ENCODE data around the gene KIF18B. TPM values are rescaled to one million over a fixed set of nuclear protein-coding genes. Genes with fewer than 3 reads are reported as not detected.

Gene KIF18B
- polyA plus RNA-seq, 1 donor from 2014 or later = not detected

- H3K4me3 Mint-ChIP-seq = no peak overlapping the region
These were observed 13.5 kb downstream of the KIF18B start for GRCh38 chr17:44933824-44934744.

GRCh38 chr17:44932787-44933097 lies 14.8 kb downstream of the KIF18B start:
- no peak overlapping the region for H3K4me3 Mint-ChIP-seq
- H3K9me3 Mint-ChIP-seq = no peaks in the 10 kb centered on the region
- no peaks in the 10 kb centered on the region for H3K4me1 Mint-ChIP-seq
- no peak overlapping the region for H3K27ac Mint-ChIP-seq
- H3K27me3 Mint-ChIP-seq = no peaks in the 10 kb centered on the region
- H3K36me3 Mint-ChIP-seq = no peaks in the 10 kb centered on the region

More at GRCh38 chr17:44933824-44934744, 13.5 kb downstream of the KIF18B start:
- Mint-ChIP-seq H3K27ac (no peak overlapping the region), H3K36me3 (no peaks in the 10 kb centered on the region), H3K27me3 (no peaks in the 10 kb centered on the region), H3K9me3 (peaks cover 0 to 4% (median 0%) of the 10 kb centered on the region in 3 donors), H3K4me1 (no peaks in the 10 kb centered on the region)

- Mint-ChIP-seq H3K27me3 (no peaks in the 10 kb centered on the region), H3K36me3 (no peaks in the 10 kb centered on the region), H3K4me3 (peak overlapping the region in 1 of 4 donors; percentile 60), H3K4me1 (no peaks in the 10 kb centered on the region), H3K9me3 (no peaks in the 10 kb centered on the region), H3K27ac (no peak overlapping the region)
These were observed 15.3 kb downstream of the KIF18B start for GRCh38 chr17:44932096-44932786.

GRCh38 chr17:44931376-44931775 lies 16.2 kb downstream of the KIF18B start:
- Mint-ChIP-seq H3K4me3 (no peak overlapping the region), H3K27ac (peak overlapping the region in 1 of 3 donors; percentile 50), H3K27me3 (no peaks in the 10 kb centered on the region), H3K9me3 (no peaks in the 10 kb centered on the region), H3K36me3 (no peaks in the 10 kb centered on the region), H3K4me1 (no peaks in the 10 kb centered on the region)

- no peak overlapping the region for H3K27ac Mint-ChIP-seq
- H3K9me3 Mint-ChIP-seq = no peaks in the 10 kb centered on the region
- no peaks in the 10 kb centered on the region for H3K27me3 Mint-ChIP-seq
- no peaks in the 10 kb centered on the region for H3K4me1 Mint-ChIP-seq
- no peaks in the 10 kb centered on the region for H3K36me3 Mint-ChIP-seq
- no peak overlapping the region for H3K4me3 Mint-ChIP-seq
These were observed 16.9 kb downstream of the KIF18B start for GRCh38 chr17:44930667-44931066.

- Mint-ChIP-seq H3K36me3 (no peaks in the 10 kb centered on the region), H3K4me1 (no peaks in the 10 kb centered on the region), H3K27me3 (no peaks in the 10 kb centered on the region), H3K9me3 (no peaks in the 10 kb centered on the region), H3K27ac (no peak overlapping the region), H3K4me3 (no peak overlapping the region)
These were observed 18.4 kb downstream of the KIF18B start for GRCh38 chr17:44928950-44929720.

GRCh38 chr17:44928136-44928535 lies 19.4 kb downstream of the KIF18B start:
- H3K27ac Mint-ChIP-seq = no peak overlapping the region

GRCh38 chr17:44927696-44928095 lies 19.9 kb downstream of the KIF18B start:
- Mint-ChIP-seq H3K36me3 (no peaks in the 10 kb centered on the region), H3K9me3 (no peaks in the 10 kb centered on the region), H3K4me1 (no peaks in the 10 kb centered on the region), H3K27ac (no peak overlapping the region), H3K27me3 (peaks cover 2% of the 10 kb centered on the region), H3K4me3 (no peak overlapping the region)

More at GRCh38 chr17:44928136-44928535, 19.4 kb downstream of the KIF18B start:
- H3K4me3 Mint-ChIP-seq = no peak overlapping the region
- H3K36me3 Mint-ChIP-seq = no peaks in the 10 kb centered on the region
- H3K4me1 Mint-ChIP-seq = no peaks in the 10 kb centered on the region
- H3K27me3 Mint-ChIP-seq = peaks cover 1% of the 10 kb centered on the region
- H3K9me3 Mint-ChIP-seq = no peaks in the 10 kb centered on the region

- Mint-ChIP-seq H3K27me3 (peaks cover 3% of the 10 kb centered on the region), H3K9me3 (no peaks in the 10 kb centered on the region), H3K36me3 (no peaks in the 10 kb centered on the region), H3K4me1 (no peaks in the 10 kb centered on the region), H3K4me3 (no peak overlapping the region), H3K27ac (no peak overlapping the region)
These were observed 20.6 kb downstream of the KIF18B start for GRCh38 chr17:44926821-44927525.

GRCh38 chr17:44925731-44926697 lies 21.6 kb downstream of the KIF18B start:
- H3K9me3 Mint-ChIP-seq = no peaks in the 10 kb centered on the region
- H3K27me3 Mint-ChIP-seq = peaks cover 8% of the 10 kb centered on the region
- H3K4me3 Mint-ChIP-seq = no peak overlapping the region
- H3K36me3 Mint-ChIP-seq = no peaks in the 10 kb centered on the region
- H3K4me1 Mint-ChIP-seq = no peaks in the 10 kb centered on the region
- no peak overlapping the region for H3K27ac Mint-ChIP-seq

GRCh38 chr17:44924107-44924544 lies 23.4 kb downstream of the KIF18B start:
- no peaks in the 10 kb centered on the region for H3K9me3 Mint-ChIP-seq
- peaks cover 6 to 11% (median 9%) of the 10 kb centered on the region in 3 donors for H3K4me1 Mint-ChIP-seq
- no peaks in the 10 kb centered on the region for H3K36me3 Mint-ChIP-seq
- no peak overlapping the region for H3K4me3 Mint-ChIP-seq
- peaks cover 10% of the 10 kb centered on the region for H3K27me3 Mint-ChIP-seq
- no peak overlapping the region for H3K27ac Mint-ChIP-seq

GRCh38 chr17:44922746-44923470 lies 24.7 kb downstream of the KIF18B start:
- no peak overlapping the region for H3K4me3 Mint-ChIP-seq
- H3K9me3 Mint-ChIP-seq = no peaks in the 10 kb centered on the region
- peaks cover 6 to 11% (median 9%) of the 10 kb centered on the region in 3 donors for H3K4me1 Mint-ChIP-seq
- peaks cover 10% of the 10 kb centered on the region for H3K27me3 Mint-ChIP-seq
- H3K36me3 Mint-ChIP-seq = no peaks in the 10 kb centered on the region
- no peak overlapping the region for H3K27ac Mint-ChIP-seq

- peaks cover 6 to 11% (median 9%) of the 10 kb centered on the region in 3 donors for H3K4me1 Mint-ChIP-seq
These were observed 25.4 kb downstream of the KIF18B start for GRCh38 chr17:44922136-44922535.

More at GRCh38 chr17:44922136-44922535, 25.4 kb downstream of the KIF18B start:
- Mint-ChIP-seq H3K36me3 (no peaks in the 10 kb centered on the region), H3K27me3 (peaks cover 10% of the 10 kb centered on the region), H3K4me3 (no peak overlapping the region), H3K9me3 (no peaks in the 10 kb centered on the region), H3K27ac (peak overlapping the region in 1 of 3 donors; percentile 43)

Data from IgD-negative memory B cell (primary cell).